Measurements from ENCODE around the gene CHTF18. TPM values are rescaled to one million over a fixed set of nuclear protein-coding genes. Genes with fewer than 3 reads are reported as not detected.

CHTF18 gene
- total and polyA plus RNA-seq, 10 of the 15 experiments (the other 5 are each of a cell fraction or from before 2014, with no cell fraction given): 1.6 to 87.8 (median 19.4) TPM

DNA sequence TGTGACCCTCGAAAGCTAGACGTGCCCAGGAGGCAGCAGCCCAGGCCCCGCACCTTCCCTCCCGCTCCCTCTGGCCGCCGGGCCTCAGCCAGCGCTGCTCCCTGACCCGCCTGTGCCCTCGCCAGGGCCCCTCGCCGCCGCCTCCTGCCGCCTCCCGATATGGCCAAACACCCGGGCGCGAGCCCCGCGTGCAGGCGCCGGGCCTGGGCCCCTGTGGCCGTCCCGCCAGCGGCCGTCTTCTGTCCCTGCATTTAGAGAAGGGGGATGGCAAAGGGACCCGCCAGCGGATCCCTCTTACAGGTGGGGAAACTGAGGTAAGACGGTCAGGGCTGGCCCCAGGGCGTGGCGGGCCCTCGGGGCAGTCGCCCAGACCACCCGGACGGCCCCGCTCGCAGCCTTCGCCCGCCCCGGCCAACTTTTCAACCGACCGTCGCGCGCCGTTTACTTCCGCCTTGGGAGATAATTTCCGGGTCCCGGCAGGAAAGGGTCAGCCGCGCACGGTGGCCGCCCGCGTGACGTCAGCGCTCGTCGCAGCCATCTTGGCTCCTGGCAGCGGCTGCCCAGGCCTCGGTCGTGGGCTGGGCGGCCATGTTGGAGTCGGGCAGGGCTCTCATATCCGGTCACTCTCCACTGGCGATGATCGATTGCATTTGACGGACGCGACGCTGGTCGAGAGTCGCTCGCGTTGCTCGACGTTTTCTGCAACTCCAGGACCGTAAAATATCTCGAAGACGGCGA is 19.1 kb downstream of the CHTF18 start (continued):
- no peak for TF ChIP-seq SP1 (IDR thresholded peaks at IDR 0.05; ENCODE audit: low read depth, low read length)
- no peak for TF ChIP-seq PML (IDR thresholded peaks at IDR 0.05; ENCODE audit: low read length)
- TF ChIP-seq, protein P1, sequence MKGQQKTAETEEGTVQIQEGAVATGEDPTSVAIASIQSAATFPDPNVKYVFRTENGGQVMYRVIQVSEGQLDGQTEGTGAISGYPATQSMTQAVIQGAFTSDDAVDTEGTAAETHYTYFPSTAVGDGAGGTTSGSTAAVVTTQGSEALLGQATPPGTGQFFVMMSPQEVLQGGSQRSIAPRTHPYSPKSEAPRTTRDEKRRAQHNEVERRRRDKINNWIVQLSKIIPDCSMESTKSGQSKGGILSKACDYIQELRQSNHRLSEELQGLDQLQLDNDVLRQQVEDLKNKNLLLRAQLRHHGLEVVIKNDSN (IDR thresholded peaks at IDR 0.05; ENCODE audit: borderline replicate concordance, extremely low read length, insufficient read depth, low read depth, low read length): no peak
- TF ChIP-seq POU2F2 (IDR thresholded peaks at IDR 0.05; ENCODE audit: borderline replicate concordance, low read depth, low read length): no peak
- TF ChIP-seq, protein P2, sequence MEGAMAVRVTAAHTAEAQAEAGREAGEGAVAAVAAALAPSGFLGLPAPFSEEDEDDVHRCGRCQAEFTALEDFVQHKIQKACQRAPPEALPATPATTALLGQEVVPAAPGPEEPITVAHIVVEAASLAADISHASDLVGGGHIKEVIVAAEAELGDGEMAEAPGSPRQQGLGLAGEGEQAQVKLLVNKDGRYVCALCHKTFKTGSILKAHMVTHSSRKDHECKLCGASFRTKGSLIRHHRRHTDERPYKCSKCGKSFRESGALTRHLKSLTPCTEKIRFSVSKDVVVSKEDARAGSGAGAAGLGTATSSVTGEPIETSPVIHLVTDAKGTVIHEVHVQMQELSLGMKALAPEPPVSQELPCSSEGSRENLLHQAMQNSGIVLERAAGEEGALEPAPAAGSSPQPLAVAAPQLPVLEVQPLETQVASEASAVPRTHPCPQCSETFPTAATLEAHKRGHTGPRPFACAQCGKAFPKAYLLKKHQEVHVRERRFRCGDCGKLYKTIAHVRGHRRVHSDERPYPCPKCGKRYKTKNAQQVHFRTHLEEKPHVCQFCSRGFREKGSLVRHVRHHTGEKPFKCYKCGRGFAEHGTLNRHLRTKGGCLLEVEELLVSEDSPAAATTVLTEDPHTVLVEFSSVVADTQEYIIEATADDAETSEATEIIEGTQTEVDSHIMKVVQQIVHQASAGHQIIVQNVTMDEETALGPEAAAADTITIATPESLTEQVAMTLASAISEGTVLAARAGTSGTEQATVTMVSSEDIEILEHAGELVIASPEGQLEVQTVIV (IDR thresholded peaks at IDR 0.05; ENCODE audit: borderline replicate concordance, partially characterized antibody): peak; percentile 74
- TF ChIP-seq SREBF2 (IDR thresholded peaks at IDR 0.05; ENCODE audit: low read length): no peak
- TF ChIP-seq YBX1 (IDR thresholded peaks at IDR 0.05): no peak
- TF ChIP-seq FOXM1 (IDR thresholded peaks at IDR 0.05; ENCODE audit: low read depth, low read length): no peak
- no peak for TF ChIP-seq ZNF274 (IDR thresholded peaks at IDR 0.05; ENCODE audit: insufficient read depth, insufficient read length)
- TF ChIP-seq, protein P3, sequence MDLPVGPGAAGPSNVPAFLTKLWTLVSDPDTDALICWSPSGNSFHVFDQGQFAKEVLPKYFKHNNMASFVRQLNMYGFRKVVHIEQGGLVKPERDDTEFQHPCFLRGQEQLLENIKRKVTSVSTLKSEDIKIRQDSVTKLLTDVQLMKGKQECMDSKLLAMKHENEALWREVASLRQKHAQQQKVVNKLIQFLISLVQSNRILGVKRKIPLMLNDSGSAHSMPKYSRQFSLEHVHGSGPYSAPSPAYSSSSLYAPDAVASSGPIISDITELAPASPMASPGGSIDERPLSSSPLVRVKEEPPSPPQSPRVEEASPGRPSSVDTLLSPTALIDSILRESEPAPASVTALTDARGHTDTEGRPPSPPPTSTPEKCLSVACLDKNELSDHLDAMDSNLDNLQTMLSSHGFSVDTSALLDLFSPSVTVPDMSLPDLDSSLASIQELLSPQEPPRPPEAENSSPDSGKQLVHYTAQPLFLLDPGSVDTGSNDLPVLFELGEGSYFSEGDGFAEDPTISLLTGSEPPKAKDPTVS (IDR thresholded peaks at IDR 0.05; ENCODE audit: low read depth, low read length): no peak
- peak; percentile 93 for TF ChIP-seq GATAD2B (conservative IDR thresholded peaks at IDR 0.05; ENCODE audit: low read depth)
- TF ChIP-seq SUZ12 (IDR thresholded peaks at IDR 0.05; ENCODE audit: unreplicated experiment): no peak
- TF ChIP-seq RAD21 (IDR thresholded peaks at IDR 0.05; ENCODE audit: insufficient read depth, low read depth, low read length): no peak
- TF ChIP-seq NFYB (IDR thresholded peaks at IDR 0.05; ENCODE audit: insufficient read depth, low read depth, low read length): no peak
- no peak for TF ChIP-seq RAD51 (IDR thresholded peaks at IDR 0.05)
- no peak for TF ChIP-seq ZNF24 (IDR thresholded peaks at IDR 0.05)
- TF ChIP-seq, protein P4, sequence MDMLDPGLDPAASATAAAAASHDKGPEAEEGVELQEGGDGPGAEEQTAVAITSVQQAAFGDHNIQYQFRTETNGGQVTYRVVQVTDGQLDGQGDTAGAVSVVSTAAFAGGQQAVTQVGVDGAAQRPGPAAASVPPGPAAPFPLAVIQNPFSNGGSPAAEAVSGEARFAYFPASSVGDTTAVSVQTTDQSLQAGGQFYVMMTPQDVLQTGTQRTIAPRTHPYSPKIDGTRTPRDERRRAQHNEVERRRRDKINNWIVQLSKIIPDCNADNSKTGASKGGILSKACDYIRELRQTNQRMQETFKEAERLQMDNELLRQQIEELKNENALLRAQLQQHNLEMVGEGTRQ (IDR thresholded peaks at IDR 0.05; ENCODE audit: borderline replicate concordance, low read depth, low read length): no peak
- TF ChIP-seq NBN (IDR thresholded peaks at IDR 0.05): peak; percentile 91
- TF ChIP-seq MEF2A (IDR thresholded peaks at IDR 0.05; ENCODE audit: insufficient read depth, low read depth, low read length): no peak
- no peak for TF ChIP-seq ZBED1 (IDR thresholded peaks at IDR 0.05; ENCODE audit: borderline replicate concordance)
- TF ChIP-seq MTA3 (IDR thresholded peaks at IDR 0.05; ENCODE audit: borderline replicate concordance, low read length): no peak
- peak; percentile 54; the same call in 1 of the 2 replicates for TF ChIP-seq LARP7 (IDR thresholded peaks at IDR 0.05)
- no peak for TF ChIP-seq MXI1 (IDR thresholded peaks at IDR 0.05; ENCODE audit: low read depth, low read length)
- TF ChIP-seq KAT2A (conservative IDR thresholded peaks at IDR 0.05; ENCODE audit: control insufficient read depth, low read depth, low read length): no peak
- TF ChIP-seq HDAC2 (IDR thresholded peaks at IDR 0.05): no peak
- TF ChIP-seq, protein P5, sequence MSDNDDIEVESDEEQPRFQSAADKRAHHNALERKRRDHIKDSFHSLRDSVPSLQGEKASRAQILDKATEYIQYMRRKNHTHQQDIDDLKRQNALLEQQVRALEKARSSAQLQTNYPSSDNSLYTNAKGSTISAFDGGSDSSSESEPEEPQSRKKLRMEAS (IDR thresholded peaks at IDR 0.05; ENCODE audit: low read depth, low read length): peak; percentile 62; the same call in 1 of the 2 replicates
- no peak for TF ChIP-seq EED (IDR thresholded peaks at IDR 0.05; ENCODE audit: low read depth)
- TF ChIP-seq ESRRA (IDR thresholded peaks at IDR 0.05; ENCODE audit: low read length): peak; percentile 84

All from GM12878 (cell line).